SU-DHL-6 (cell line): ENCODE measurements around the gene DRC7.

Experiments used
- H2AFZ ChIP-seq: fragments of 200-600 bp; sonication (generic); 2 replicates; pipeline ENCODE4 v1.6.1; 2014; ENCODE audit warnings: low read depth, mild to moderate bottlenecking, moderate library complexity, mixed read lengths, antibody characterized with exemption, low read length; ENCODE audit not compliant: severe bottlenecking
- H3F3A ChIP-seq: fragments of 200-600 bp; shearing (Covaris generic); 2 replicates; pipeline ENCODE4 v1.6.0; 2016; ENCODE audit warnings: antibody characterized with exemption, mild to moderate bottlenecking; ENCODE audit not compliant: insufficient read depth
- H3K27ac ChIP-seq: fragments of 200-600 bp; sonication (generic); 2 replicates; pipeline ENCODE4 v1.5.1; 2016; ENCODE audit warnings: low read depth, mild to moderate bottlenecking, low read length, moderate library complexity, mixed read lengths
- H3K27me3 ChIP-seq: fragments of 200-600 bp; sonication (generic), shearing (Covaris generic); 2 replicates; pipeline ENCODE4 v1.6.0; 2014; ENCODE audit warnings: mild to moderate bottlenecking, low read length
- H3K36me3 ChIP-seq: fragments of 200-600 bp; sonication (generic); 2 replicates; pipeline ENCODE4 v1.6.1; 2014; ENCODE audit warnings: mild to moderate bottlenecking, low read length, mixed read lengths
- H3K4me2 ChIP-seq: fragments of 300-600, 200-600 bp; shearing (Covaris generic), sonication (generic); 2 replicates; pipeline ENCODE4 v1.6.0; 2014; ENCODE audit warnings: low read length, low read depth, mild to moderate bottlenecking; ENCODE audit not compliant: poor library complexity, severe bottlenecking
- H3K4me3 ChIP-seq: fragments of 200-600 bp; sonication (generic); 2 replicates; pipeline ENCODE4 v1.5.1; 2014; ENCODE audit warnings: antibody characterized with exemption, low read length, mild to moderate bottlenecking, mixed read lengths; ENCODE audit not compliant: insufficient read depth, poor library complexity, severe bottlenecking
- H3K79me2 ChIP-seq: fragments of 200-600 bp; sonication (generic); 2 replicates; pipeline ENCODE4 v1.6.1; 2014; ENCODE audit warnings: mild to moderate bottlenecking, low read length, moderate library complexity; ENCODE audit not compliant: insufficient read depth
- H3K9ac ChIP-seq: fragments of 200-600 bp; sonication (generic); 2 replicates; pipeline ENCODE4 v1.7.0; 2014; ENCODE audit warnings: mild to moderate bottlenecking, low read length
- H3K9me2 ChIP-seq: fragments of 200-600 bp; sonication (generic); replicated peaks from 2 replicates; pipeline ENCODE4 v1.6.1; 2014; ENCODE audit warnings: low read length; ENCODE audit not compliant: insufficient read depth
- H3K9me3 ChIP-seq: fragments of 200-600 bp; sonication (generic); 2 replicates; pipeline ENCODE4 v1.6.1; 2014; ENCODE audit warnings: low read length, mixed read lengths; ENCODE audit not compliant: insufficient read depth
- H4K20me1 ChIP-seq: fragments of 200-600 bp; sonication (generic); 2 replicates; pipeline ENCODE4 v1.6.1; 2014; ENCODE audit warnings: low read depth, mild to moderate bottlenecking, antibody characterized with exemption, low read length, moderate library complexity, mixed read lengths
- CTCF ChIP-seq: fragments of 200-600 bp; sonication (generic); IDR thresholded peaks from one replicate; pipeline ENCODE4 v1.5.1; 2017; ENCODE audit warnings: antibody characterized with exemption, mild to moderate bottlenecking, low read length, moderate library complexity; ENCODE audit not compliant: insufficient read depth, poor library complexity, severe bottlenecking
- EZH2phosphoT487 ChIP-seq: fragments of 200-600 bp; sonication (generic), shearing (Covaris generic); conservative IDR thresholded peaks from 2 replicates; pipeline ENCODE4 v1.6.1; 2018; ENCODE audit warnings: mild to moderate bottlenecking, antibody characterized with exemption, low read length, moderate library complexity, mixed read lengths

DRC7 gene

GRCh38 chr16:57734308-57734924 is 39.8 kb downstream of the DRC7 start:
- no peaks in the 10 kb centered on the region for H4K20me1 ChIP-seq
- H3F3A ChIP-seq: no peaks in the 10 kb centered on the region
- TF ChIP-seq CTCF (no peak), EZH2phosphoT487 (no peak)
- H2AFZ ChIP-seq: peak overlapping the region; percentile 94
- peak overlapping the region; percentile 97 for H3K9ac ChIP-seq
- H3K27ac ChIP-seq: peak overlapping the region; percentile 35; the same call in 1 of the 2 replicates
- H3K9me3 ChIP-seq: peaks cover 8% of the 10 kb centered on the region; the same call in 1 of the 2 replicates
- H3K27me3 ChIP-seq: no peaks in the 10 kb centered on the region
- H3K4me2 ChIP-seq: peak overlapping the region; percentile 99
- no peaks in the 10 kb centered on the region for H3K36me3 ChIP-seq
- H3K9me2 ChIP-seq: no peaks in the 10 kb centered on the region
- no peaks in the 10 kb centered on the region for H3K79me2 ChIP-seq
- H3K4me3 ChIP-seq: peak overlapping the region; percentile 97

- peak overlapping the region; percentile 35 for H3K27ac ChIP-seq
- H4K20me1 ChIP-seq: no peaks in the 10 kb centered on the region
- no peaks in the 10 kb centered on the region for H3K9me2 ChIP-seq
- peak overlapping the region; percentile 97 for H3K9ac ChIP-seq
- H2AFZ ChIP-seq: peak overlapping the region; percentile 94
- no peaks in the 10 kb centered on the region for H3K79me2 ChIP-seq
- peak overlapping the region; percentile 97 for H3K4me3 ChIP-seq
- H3K27me3 ChIP-seq: no peaks in the 10 kb centered on the region
- H3K9me3 ChIP-seq: peaks cover 8% of the 10 kb centered on the region; the same call in 1 of the 2 replicates
- H3K36me3 ChIP-seq: no peaks in the 10 kb centered on the region
- H3F3A ChIP-seq: no peaks in the 10 kb centered on the region
- H3K4me2 ChIP-seq: peak overlapping the region; percentile 99
- TF ChIP-seq CTCF: no peak
- no peak for TF ChIP-seq EZH2phosphoT487
Measured at GRCh38 chr16:57734925-57735754, 40.5 kb downstream of the DRC7 start.

GRCh38 chr16:57735755-57736418 is 41.3 kb downstream of the DRC7 start, which contains the start of gene KATNB1:
KATNB1 (plus strand) TSS chr16:57735770; CDS start chr16:57737244, 1,474 bp downstream.
- Histone ChIP-seq H3K36me3 (no peaks in the 10 kb centered on the region), H3K27ac (peak within 1 kb of the TSS; percentile 35), H4K20me1 (no peaks in the 10 kb centered on the region), H3F3A (no peaks in the 10 kb centered on the region), H3K79me2 (no peaks in the 10 kb centered on the region), H3K4me2 (peak within 1 kb of the TSS; percentile 99), H3K4me3 (peak within 1 kb of the TSS; percentile 97), H3K9ac (peak within 1 kb of the TSS; percentile 97), H3K9me3 (peaks cover 8% of the 10 kb centered on the region; the same call in 1 of the 2 replicates), H3K9me2 (no peaks in the 10 kb centered on the region), H3K27me3 (no peaks in the 10 kb centered on the region), H2AFZ (peak within 1 kb of the TSS; percentile 94)
- TF ChIP-seq EZH2phosphoT487 (no peak), CTCF (no peak)
